NT2/D1 (cell line): Measurements from ENCODE around the gene INSR.

ENCODE experiments used
- DNase-seq: peaks from one replicate; pipeline ENCODE4 v3.0.0-alpha.2; 2011; ENCODE audit warnings: low read depth, low spot score
- H3K27me3 ChIP-seq: 2 replicates; pipeline ENCODE4 v1.6.0; 2011; ENCODE audit warnings: mild to moderate bottlenecking; ENCODE audit not compliant: insufficient read length, insufficient read depth
- H3K36me3 ChIP-seq: 2 replicates; pipeline ENCODE4 v1.6.1; 2011; ENCODE audit warnings: mild to moderate bottlenecking, low read length, mixed read lengths; ENCODE audit not compliant: insufficient read depth, insufficient read length
- H3K4me1 ChIP-seq: 2 replicates; pipeline ENCODE4 v1.5.1; 2011; ENCODE audit not compliant: insufficient read depth, insufficient read length
- H3K4me3 ChIP-seq: 2 replicates; pipeline ENCODE4 v1.5.1; 2011; ENCODE audit warnings: low read depth; ENCODE audit not compliant: insufficient read length
- H3K9ac ChIP-seq: 2 replicates; pipeline ENCODE4 v1.6.0; 2011; ENCODE audit warnings: low read depth; ENCODE audit not compliant: insufficient read length
- H3K9me3 ChIP-seq: 2 replicates; pipeline ENCODE4 v1.5.1; 2011; ENCODE audit warnings: mild to moderate bottlenecking, low read length; ENCODE audit not compliant: insufficient read depth
- SUZ12 ChIP-seq: IDR thresholded peaks from 2 replicates; pipeline ENCODE4 v1.6.1; 2011; ENCODE audit not compliant: insufficient read length, insufficient read depth; ENCODE audit errors: extremely low read depth
- YY1 ChIP-seq: IDR thresholded peaks from 2 replicates; pipeline ENCODE4 v1.6.1; 2011; ENCODE audit not compliant: insufficient read length, insufficient read depth
- ZNF274 ChIP-seq: IDR thresholded peaks from 2 replicates; pipeline ENCODE4 v1.6.1; 2011; ENCODE audit warnings: mild to moderate bottlenecking, low read depth, low read length

The INSR gene

DNA sequence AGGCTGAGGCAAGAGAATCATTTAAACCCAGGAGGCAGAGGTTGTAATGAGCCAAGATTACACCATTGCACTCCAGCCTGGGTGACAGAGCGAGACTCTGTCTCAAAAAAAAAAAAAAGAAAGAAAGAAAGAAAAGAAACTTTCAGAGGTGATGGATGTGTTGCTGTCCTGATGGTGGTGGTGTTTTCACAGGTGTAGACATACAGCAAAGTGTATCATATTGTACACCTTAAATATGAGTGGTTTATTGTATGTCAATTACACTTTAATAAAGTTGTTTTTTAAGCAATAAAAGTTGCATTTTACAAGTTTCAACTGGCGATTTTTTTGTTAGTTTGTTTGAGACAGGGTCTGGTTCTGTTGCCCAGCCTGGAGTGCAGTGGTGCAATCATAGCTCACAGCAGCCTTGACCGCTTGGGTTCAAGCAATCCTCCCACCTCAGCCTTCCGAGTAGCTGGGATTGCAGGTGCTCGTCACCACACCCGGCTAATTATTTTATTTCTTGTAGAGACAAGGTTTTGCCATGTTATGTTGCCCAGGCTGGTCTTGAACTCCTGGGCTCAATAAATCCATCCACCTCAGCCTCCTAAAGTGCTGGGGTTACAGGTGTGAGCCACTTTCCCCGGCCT, 13.5 kb upstream of the INSR start:
- TF ChIP-seq SUZ12 (no peak), ZNF274 (no peak), YY1 (no peak)
- no peak overlapping the region for H3K9ac ChIP-seq
- H3K9me3 ChIP-seq: no peaks in the 10 kb centered on the region
- no peaks in the 10 kb centered on the region for H3K36me3 ChIP-seq
- H3K27me3 ChIP-seq: no peaks in the 10 kb centered on the region
- no peak for DNase-seq
- no peaks in the 10 kb centered on the region for H3K4me1 ChIP-seq
- H3K4me3 ChIP-seq: no peak overlapping the region

DNA sequence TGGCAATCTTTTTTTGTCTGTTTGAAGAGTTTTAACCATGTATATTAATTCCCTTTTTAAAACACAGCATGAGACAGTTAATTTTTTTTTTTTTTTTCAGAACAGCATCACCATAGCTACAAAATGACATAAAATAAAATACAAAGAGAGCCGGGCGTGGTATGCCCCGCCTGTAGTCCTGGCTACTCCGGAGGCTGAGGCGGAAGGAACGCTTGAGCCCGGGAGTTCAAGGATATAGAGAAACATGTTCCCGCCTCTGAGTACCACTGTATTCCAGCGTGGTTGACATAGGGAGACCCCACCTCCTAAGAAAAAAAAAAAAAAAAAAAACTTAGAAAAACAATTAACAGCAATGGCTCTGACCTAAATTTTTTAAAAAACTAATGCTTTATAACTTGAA, 10.0 kb upstream of the INSR start:
- no peaks in the 10 kb centered on the region for H3K27me3 ChIP-seq
- H3K4me3 ChIP-seq: no peak overlapping the region
- no peak overlapping the region for H3K9ac ChIP-seq
- H3K4me1 ChIP-seq: no peaks in the 10 kb centered on the region
- no peaks in the 10 kb centered on the region for H3K9me3 ChIP-seq
- TF ChIP-seq ZNF274 (no peak), YY1 (no peak), SUZ12 (no peak)
- no peaks in the 10 kb centered on the region for H3K36me3 ChIP-seq
- DNase-seq: no peak

DNA sequence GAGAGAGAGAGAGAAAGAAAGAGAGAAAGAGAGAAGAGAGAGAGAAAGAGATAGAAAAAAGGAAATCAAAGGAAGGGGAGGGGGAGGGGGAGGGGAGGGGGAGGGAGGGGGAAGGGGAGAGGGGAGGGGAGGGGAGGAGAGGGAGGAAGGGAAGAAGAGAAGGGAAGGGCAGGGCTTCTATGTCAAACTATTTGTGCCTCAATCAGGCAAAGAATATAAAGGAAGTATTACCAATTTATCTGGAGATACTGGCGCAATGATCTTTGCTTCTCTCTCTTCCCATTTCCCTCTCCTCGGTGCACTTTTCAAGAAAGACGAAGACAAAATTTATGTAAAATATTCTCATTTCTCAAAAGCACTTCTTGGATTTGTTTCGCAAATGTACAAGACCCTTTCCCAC, 9.3 kb upstream of the INSR start:
- H3K4me1 ChIP-seq: no peaks in the 10 kb centered on the region
- no peaks in the 10 kb centered on the region for H3K27me3 ChIP-seq
- no peaks in the 10 kb centered on the region for H3K9me3 ChIP-seq
- H3K4me3 ChIP-seq: no peak overlapping the region
- TF ChIP-seq YY1: no peak
- TF ChIP-seq SUZ12: no peak
- TF ChIP-seq ZNF274: no peak
- H3K9ac ChIP-seq: no peak overlapping the region
- no peak for DNase-seq
- no peaks in the 10 kb centered on the region for H3K36me3 ChIP-seq

DNA sequence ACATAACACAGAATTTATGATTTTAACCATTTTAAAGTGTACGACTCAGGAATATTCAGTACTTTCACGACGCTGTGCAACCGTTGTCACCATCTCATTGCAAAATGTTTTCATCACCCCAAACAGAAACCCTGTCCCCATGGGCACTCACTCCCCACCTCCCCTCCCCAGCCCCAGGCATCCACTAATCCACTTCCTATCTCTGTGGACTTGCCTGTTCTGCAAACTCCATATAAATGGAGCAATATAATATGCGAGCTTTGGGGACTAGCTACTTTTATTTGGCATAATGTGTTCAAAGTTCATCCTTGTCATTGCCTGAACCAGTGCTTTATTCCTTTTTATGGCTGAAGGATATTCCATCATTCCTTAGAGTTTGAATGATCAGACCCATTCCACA, 7.3 kb upstream of the INSR start:
- Histone ChIP-seq H3K9ac (no peak overlapping the region), H3K4me1 (no peaks in the 10 kb centered on the region), H3K36me3 (no peaks in the 10 kb centered on the region), H3K4me3 (no peak overlapping the region), H3K27me3 (no peaks in the 10 kb centered on the region), H3K9me3 (no peaks in the 10 kb centered on the region)
- no peak for TF ChIP-seq SUZ12
- no peak for TF ChIP-seq ZNF274
- TF ChIP-seq YY1: no peak
- DNase-seq: no peak

DNA sequence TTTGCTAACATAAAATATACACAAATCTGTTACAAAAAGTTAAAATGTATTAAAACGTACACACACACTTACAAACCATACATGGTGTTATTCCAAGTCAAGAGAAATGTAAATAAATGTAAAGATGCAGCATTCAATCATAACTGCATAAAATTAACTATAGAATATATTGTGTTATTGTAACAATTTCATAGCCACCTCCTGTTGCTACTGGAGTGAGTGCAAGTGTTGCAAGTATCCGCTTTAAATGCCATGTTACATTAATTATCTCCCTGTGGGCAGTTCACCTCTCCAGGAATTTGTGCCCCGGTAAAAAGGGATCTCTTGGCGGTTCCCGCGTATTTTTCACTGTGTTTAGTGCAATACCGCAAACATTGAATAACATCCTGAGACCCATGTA, 3.5 kb upstream of the INSR start:
- no peak overlapping the region for H3K9ac ChIP-seq
- no peak overlapping the region for H3K4me3 ChIP-seq
- no peaks in the 10 kb centered on the region for H3K36me3 ChIP-seq
- TF ChIP-seq YY1: no peak
- TF ChIP-seq ZNF274: no peak
- TF ChIP-seq SUZ12: no peak
- peaks cover 7% of the 10 kb centered on the region for H3K4me1 ChIP-seq
- DNase-seq: no peak
- peaks cover 3% of the 10 kb centered on the region for H3K27me3 ChIP-seq
- no peaks in the 10 kb centered on the region for H3K9me3 ChIP-seq

DNA sequence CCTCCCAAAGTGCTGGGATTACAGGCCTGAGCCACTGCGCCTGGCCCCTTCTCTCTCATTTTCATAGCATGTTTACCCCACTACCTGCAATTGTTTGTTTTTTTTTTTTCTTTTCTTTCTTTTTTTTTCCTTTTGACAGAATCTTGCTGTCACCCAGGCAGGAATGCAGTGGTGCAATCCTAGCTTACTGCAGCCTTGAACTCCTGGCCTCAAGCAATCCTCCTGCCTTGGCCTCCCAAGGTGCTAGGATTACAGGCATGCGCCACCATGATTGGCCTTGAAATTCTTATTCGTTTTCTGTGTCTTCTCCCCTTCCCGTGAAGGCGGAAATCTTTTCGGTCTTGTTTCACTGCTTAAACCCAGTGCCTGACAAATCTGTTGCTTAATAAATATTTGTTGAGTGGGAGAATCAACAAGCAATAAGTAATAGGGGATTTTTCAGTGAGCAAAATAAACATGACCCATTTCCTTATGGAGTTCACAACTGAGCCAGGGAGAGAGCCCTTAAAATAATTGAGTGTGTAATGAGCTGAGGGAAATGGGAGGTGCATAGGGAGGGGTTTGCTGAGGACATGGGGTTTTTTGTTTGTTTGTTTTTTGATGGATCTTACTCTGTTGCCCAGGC, 1.8 kb upstream of the INSR start:
- no peak for DNase-seq
- no peak overlapping the region for H3K4me3 ChIP-seq
- H3K9ac ChIP-seq: no peak overlapping the region
- no peaks in the 10 kb centered on the region for H3K36me3 ChIP-seq
- TF ChIP-seq ZNF274 (no peak), SUZ12 (no peak), YY1 (no peak)
- peaks cover 11% of the 10 kb centered on the region for H3K4me1 ChIP-seq
- peaks cover 3% of the 10 kb centered on the region for H3K27me3 ChIP-seq
- H3K9me3 ChIP-seq: no peaks in the 10 kb centered on the region

DNA sequence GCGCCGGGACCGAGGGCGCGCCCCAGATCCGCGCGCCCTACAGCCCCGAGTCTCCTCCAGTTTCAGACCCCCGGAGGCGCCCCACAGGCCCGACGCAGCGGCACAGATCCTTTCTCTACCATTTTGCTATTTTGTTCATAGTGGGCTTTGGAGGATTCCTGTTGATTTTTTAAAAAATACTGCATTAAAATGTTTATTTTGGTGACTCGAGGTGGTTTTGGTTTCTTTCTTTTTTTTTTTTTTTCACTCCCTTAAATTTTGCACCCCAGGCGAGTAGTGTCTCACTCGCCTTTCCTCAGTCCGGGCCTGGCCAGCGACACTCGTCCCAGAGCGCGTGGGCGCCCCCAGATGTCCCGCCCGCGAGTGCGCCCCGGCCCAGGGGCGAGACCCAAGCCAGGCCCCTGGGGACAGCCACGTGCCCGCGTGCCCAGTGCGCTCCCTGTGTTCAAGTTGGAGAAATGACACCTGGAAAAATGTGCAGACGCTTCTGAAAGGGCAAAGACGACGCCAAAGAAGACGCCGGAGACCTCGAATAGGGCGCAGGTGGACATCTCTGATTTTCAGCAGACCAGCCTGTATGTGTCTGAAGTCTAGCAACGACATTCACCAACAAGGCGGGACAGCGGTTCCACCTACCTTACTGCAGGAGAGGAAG, 471 bp upstream of the INSR start:
- H3K27me3 ChIP-seq: peaks cover 3% of the 10 kb centered on the region
- H3K4me3 ChIP-seq: peak overlapping the region; percentile 39
- TF ChIP-seq ZNF274 (no peak), YY1 (no peak), SUZ12 (no peak)
- peaks cover 17% of the 10 kb centered on the region for H3K4me1 ChIP-seq
- H3K9me3 ChIP-seq: no peaks in the 10 kb centered on the region
- H3K9ac ChIP-seq: peak overlapping the region; percentile 68
- no peak for DNase-seq
- H3K36me3 ChIP-seq: no peaks in the 10 kb centered on the region
